AG04449 (cell line): Measurements from ENCODE around the gene CRACDL.

Experiments used
- CTCF ChIA-PET: fragments of 350-600 bp; formaldehyde crosslinking; extraction: SDS; loops from one replicate; lab custom pipeline; 2021; ENCODE audit warnings: antibody characterized with exemption; lab: Yijun Ruan, JAX
- POLR2A ChIA-PET: fragments of 400-600, 350-600 bp; formaldehyde crosslinking; extraction: SDS; loops from one replicate; lab custom pipeline; 2020; ENCODE audit warnings: antibody characterized with exemption, inconsistent platforms; lab: Yijun Ruan, JAX
- DNase-seq: peaks from one replicate; pipeline ENCODE4 v3.0.0-alpha.2; 2010; ENCODE audit warnings: low read depth, low spot score
- H3K4me3 ChIP-seq: 2 replicates; pipeline ENCODE4 v1.5.1; 2011; ENCODE audit warnings: low read depth, mild to moderate bottlenecking, control low read depth, low read length
- TF ChIP-seq, protein P1 (sequence below): IDR thresholded peaks from one replicate; pipeline ENCODE4 v1.5.1; 2011; ENCODE audit warnings: mild to moderate bottlenecking, moderate library complexity, low read length, control low read depth, inconsistent platforms; ENCODE audit not compliant: insufficient read depth; ENCODE audit errors: missing control alignments

Gene CRACDL

DNA sequence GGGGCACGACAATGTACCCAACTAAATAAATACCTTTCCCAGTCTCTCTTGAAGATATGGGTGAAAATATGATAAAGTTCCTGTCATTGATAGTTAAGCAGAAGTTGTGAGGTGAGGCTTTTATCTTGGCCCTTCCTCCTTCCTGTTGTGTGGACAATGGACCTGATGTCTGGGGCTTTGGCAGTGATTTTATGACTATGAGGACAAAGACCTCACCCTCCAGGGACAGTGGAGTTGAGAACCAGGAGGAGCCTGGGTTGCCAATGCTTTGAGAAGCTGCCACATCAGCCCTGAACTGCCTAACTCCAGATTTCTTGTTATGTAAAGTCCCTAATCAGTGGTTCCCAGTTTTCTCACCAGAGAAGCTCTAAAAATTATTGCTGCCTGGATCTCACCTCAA is 184.3 kb downstream of the CRACDL start:
- TF ChIP-seq, protein P1, sequence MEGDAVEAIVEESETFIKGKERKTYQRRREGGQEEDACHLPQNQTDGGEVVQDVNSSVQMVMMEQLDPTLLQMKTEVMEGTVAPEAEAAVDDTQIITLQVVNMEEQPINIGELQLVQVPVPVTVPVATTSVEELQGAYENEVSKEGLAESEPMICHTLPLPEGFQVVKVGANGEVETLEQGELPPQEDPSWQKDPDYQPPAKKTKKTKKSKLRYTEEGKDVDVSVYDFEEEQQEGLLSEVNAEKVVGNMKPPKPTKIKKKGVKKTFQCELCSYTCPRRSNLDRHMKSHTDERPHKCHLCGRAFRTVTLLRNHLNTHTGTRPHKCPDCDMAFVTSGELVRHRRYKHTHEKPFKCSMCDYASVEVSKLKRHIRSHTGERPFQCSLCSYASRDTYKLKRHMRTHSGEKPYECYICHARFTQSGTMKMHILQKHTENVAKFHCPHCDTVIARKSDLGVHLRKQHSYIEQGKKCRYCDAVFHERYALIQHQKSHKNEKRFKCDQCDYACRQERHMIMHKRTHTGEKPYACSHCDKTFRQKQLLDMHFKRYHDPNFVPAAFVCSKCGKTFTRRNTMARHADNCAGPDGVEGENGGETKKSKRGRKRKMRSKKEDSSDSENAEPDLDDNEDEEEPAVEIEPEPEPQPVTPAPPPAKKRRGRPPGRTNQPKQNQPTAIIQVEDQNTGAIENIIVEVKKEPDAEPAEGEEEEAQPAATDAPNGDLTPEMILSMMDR: no peak
- CTCF ChIA-PET: no interaction called here
- no peak for DNase-seq
- POLR2A ChIA-PET: no interaction called here
- H3K4me3 ChIP-seq: no peak overlapping the region

- no peak overlapping the region for H3K4me3 ChIP-seq
- ChIA-PET CTCF (no interaction called here), POLR2A (no interaction called here)
- no peak for DNase-seq
- TF ChIP-seq, protein P1: no peak
Observed at GRCh38 chr2:98750593-98751282, 185.3 kb downstream of the CRACDL start.

- DNase-seq: no peak
- H3K4me3 ChIP-seq: no peak overlapping the region
- CTCF ChIA-PET: no interaction called here
- TF ChIP-seq, protein P1: no peak
- POLR2A ChIA-PET: no interaction called here
Observed at GRCh38 chr2:98749066-98749450, 187.0 kb downstream of the CRACDL start.

GRCh38 chr2:98748292-98749065 is 187.5 kb downstream of the CRACDL start:
- DNase-seq: no peak
- H3K4me3 ChIP-seq: no peak overlapping the region
- ChIA-PET POLR2A (no interaction called here), CTCF (interaction anchor here (0.5 kb wide), 1 partner anchor 37 kb away, joined by 3 read pairs; no protein-coding TSS in a partner anchor)
- TF ChIP-seq, protein P1: no peak

- H3K4me3 ChIP-seq: no peak overlapping the region
- no peak for DNase-seq
- ChIA-PET POLR2A (no interaction called here), CTCF (no interaction called here)
- TF ChIP-seq, protein P1: no peak
Observed at GRCh38 chr2:98747888-98748287, 188.1 kb downstream of the CRACDL start.

DNA sequence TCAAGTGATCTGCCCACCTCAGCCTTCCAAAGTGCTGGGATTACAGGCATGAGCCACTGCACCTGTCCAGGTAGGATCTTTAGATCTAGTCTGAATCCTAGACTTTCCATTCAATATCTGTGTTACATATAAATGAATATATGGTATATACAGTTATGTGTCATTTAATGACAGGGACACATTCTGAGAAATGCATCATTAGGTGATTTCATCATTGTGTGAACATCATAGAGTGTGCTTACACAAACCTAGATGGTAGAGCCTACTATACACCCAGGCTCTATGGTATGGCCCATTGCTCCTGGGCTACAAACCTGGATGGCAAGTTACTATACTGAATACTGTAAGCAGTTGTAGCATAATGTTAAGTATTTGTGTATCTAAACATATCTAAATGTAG is 189.6 kb downstream of the CRACDL start:
- TF ChIP-seq, protein P1: no peak
- ChIA-PET CTCF (no interaction called here), POLR2A (no interaction called here)
- DNase-seq: no peak
- H3K4me3 ChIP-seq: no peak overlapping the region
